Thyroid gland (tissue), 4 donors: ENCODE results near the gene FGFBP2. TPM values are rescaled to one million over a fixed set of nuclear protein-coding genes. Genes with fewer than 3 reads are reported as not detected.
"Not testable (repeated sequence)": the region's sequence is repeated elsewhere in the genome, so short reads cannot be mapped to it uniquely, and the experiment has no call there.

ENCODE experiments used
- DNase-seq, 2 donors: peaks; one replicate each; pipeline ENCODE4 v3.0.0-alpha.2; 2019
- H3K27ac ChIP-seq, 3 donors: fragments of 200-600 bp; sonication (generic); 1 replicate in 2 of 3; 2 replicates in 1 of 3; pipeline ENCODE4 v1.5.1; 2016 to 2019; ENCODE audit warnings: mild to moderate bottlenecking in 1 of 3, moderate library complexity in 1 of 3
- H3K27me3 ChIP-seq: fragments of 200-600 bp; sonication (generic); one replicate; pipeline ENCODE4 v1.5.1; 2019
- H3K36me3 ChIP-seq, 2 donors: fragments of 200-600 bp; sonication (generic); one replicate each; pipeline ENCODE4 v1.5.1; 2016 to 2019
- H3K4me1 ChIP-seq, 2 donors: fragments of 200-600 bp; sonication (generic); one replicate each; pipeline ENCODE4 v1.5.1; 2017 to 2019
- H3K4me3 ChIP-seq, 3 donors: fragments of 200-600 bp; sonication (generic); replicated peaks in 1 of 3; 1 replicate in 2 of 3; 2 replicates in 1 of 3; pipeline ENCODE4 v1.5.1; 2016; ENCODE audit warnings: mild to moderate bottlenecking in 1 of 3
- H3K9me3 ChIP-seq: fragments of 200-600 bp; sonication (generic); one replicate; pipeline ENCODE4 v1.5.1; 2017
- CTCF ChIP-seq, 6 experiments: fragments of 200-600 bp in 3 of 6; fragments of 450-650 bp in 3 of 6; sonication (generic) in 3 of 6; IDR thresholded peaks; one replicate each; pipeline ENCODE4 v1.5.1; 2016 to 2019; ENCODE audit warnings: antibody characterized with exemption in 6 of 6, mild to moderate bottlenecking in 2 of 6, inconsistent platforms in 1 of 6, moderate library complexity in 1 of 6
- POLR2A ChIP-seq, 2 donors: fragments of 450-650 bp; IDR thresholded peaks; one replicate each; pipeline ENCODE4 v1.6.1; 2017; ENCODE audit warnings: antibody characterized with exemption in 2 of 2, mild to moderate bottlenecking in 2 of 2, moderate library complexity in 1 of 2
- WGBS, 2 donors: methylation state at CpG; one replicate each; pipeline ENCODE4 v1.1.5; 2017; 5-methylcytosine and 5-hydroxymethylcytosine counted together
- intact Hi-C: fragments of 100-400 bp; cut with DNase I; formaldehyde crosslinking; loops from one replicate; pipeline ENCODE4 v1.15.1; 2023
- total RNA-seq, 4 donors: library from RNA; depleted of rRNA; stranded (reverse); fragments of >200 nt; gene quantifications; one replicate each; pipeline ENCODE4 v1.2.3, GENCODE V29; 2016

The FGFBP2 gene
- total RNA-seq, 4 donors from 2014 or later, result 0.67 to 3.7 (median 0.92) TPM

GRCh38 chr4:15920723-15921591 lies 42.0 kb downstream of the FGFBP2 start:
- peak; percentile 67 to 68 for DNase-seq
- H3K9me3 ChIP-seq, result no peaks in the 10 kb centered on the region
- 58 to 65% methylated on average over 4 of the region's 4 CpGs for WGBS, 2 donors
- no peak overlapping the region for H3K27ac ChIP-seq
- intact Hi-C loops, result no loop called here
- no peak for TF ChIP-seq POLR2A (IDR thresholded peaks at IDR 0.05)
- TF ChIP-seq CTCF (IDR thresholded peaks at IDR 0.05), result no peak
- no peak overlapping the region for H3K4me3 ChIP-seq
- no peaks in the 10 kb centered on the region for H3K4me1 ChIP-seq
- no peaks in the 10 kb centered on the region for H3K36me3 ChIP-seq
- H3K27me3 ChIP-seq, result no peaks in the 10 kb centered on the region

GRCh38 chr4:15918484-15919129 lies 44.4 kb downstream of the FGFBP2 start:
- no peaks in the 10 kb centered on the region for H3K27me3 ChIP-seq
- intact Hi-C loops, result no loop called here
- peak; percentile 88 to 90 for DNase-seq
- WGBS, 2 donors, result 16 to 31% methylated on average over 4 of the region's 4 CpGs
- no peaks in the 10 kb centered on the region for H3K9me3 ChIP-seq
- no peaks in the 10 kb centered on the region for H3K36me3 ChIP-seq
- H3K27ac ChIP-seq, result no peak overlapping the region
- no peaks in the 10 kb centered on the region for H3K4me1 ChIP-seq
- no peak overlapping the region for H3K4me3 ChIP-seq
- TF ChIP-seq POLR2A (IDR thresholded peaks at IDR 0.05) (no peak), CTCF (IDR thresholded peaks at IDR 0.05) (no peak)

- no peak for TF ChIP-seq CTCF (IDR thresholded peaks at IDR 0.05)
- TF ChIP-seq POLR2A (IDR thresholded peaks at IDR 0.05), result no peak
- WGBS, 2 donors, result 92 to 96% methylated on average over 2 of the region's 2 CpGs
- no peaks in the 10 kb centered on the region for H3K9me3 ChIP-seq
- DNase-seq, result no peak
- no peaks in the 10 kb centered on the region for H3K27me3 ChIP-seq
- no peak overlapping the region for H3K4me3 ChIP-seq
- no peaks in the 10 kb centered on the region for H3K36me3 ChIP-seq
- no peak overlapping the region for H3K27ac ChIP-seq
- intact Hi-C loops, result no loop called here
- H3K4me1 ChIP-seq, result no peaks in the 10 kb centered on the region
Observed at GRCh38 chr4:15917297-15917696, 45.7 kb downstream of the FGFBP2 start.

GRCh38 chr4:15916358-15916757 lies 46.6 kb downstream of the FGFBP2 start:
- H3K9me3 ChIP-seq, H3K36me3 ChIP-seq, H3K4me3 ChIP-seq, DNase-seq, H3K27ac ChIP-seq, H3K27me3 ChIP-seq, H3K4me1 ChIP-seq, intact Hi-C loops: not testable (repeated sequence)
- 94 to 96% methylated on average over 9 of the region's 9 CpGs for WGBS, 2 donors

GRCh38 chr4:15914736-15915135 lies 48.2 kb downstream of the FGFBP2 start:
- TF ChIP-seq CTCF (IDR thresholded peaks at IDR 0.05) (no peak), POLR2A (IDR thresholded peaks at IDR 0.05) (no peak)
- Histone ChIP-seq H3K4me3 (no peak overlapping the region), H3K36me3 (no peaks in the 10 kb centered on the region), H3K27ac (no peak overlapping the region), H3K9me3 (no peaks in the 10 kb centered on the region), H3K4me1 (no peaks in the 10 kb centered on the region), H3K27me3 (no peaks in the 10 kb centered on the region)
- DNase-seq, result no peak
- WGBS, 2 donors, result 88 to 100% methylated on average over 2 of the region's 2 CpGs
- intact Hi-C loops, result no loop called here
